ENCODE results near the gene RNF157. TPM values are rescaled to one million over a fixed set of nuclear protein-coding genes. Genes with fewer than 3 reads are reported as not detected.

The RNF157 gene
- total and polyA plus RNA-seq, 9 of the 15 experiments (the other 6 are each of a cell fraction or from before 2014, with no cell fraction given): 8.1 to 31.7 (median 20.8) TPM

- TF ChIP-seq AFF4 (CRISPR knock-in tag; IDR thresholded peaks at IDR 0.05): 0 out of 2 replicates have a peak, but pooled peaks have one; percentile 6
- TF ChIP-seq CSDE1 (IDR thresholded peaks at IDR 0.05): no peak
- TF ChIP-seq ZNF232 (CRISPR knock-in tag; IDR thresholded peaks at IDR 0.05): no peak
- TF ChIP-seq NFE2 (IDR thresholded peaks at IDR 0.05; ENCODE audit: low read depth): no peak
- peak; percentile 91 to 95 for TF ChIP-seq MNT (conservative IDR thresholded peaks at IDR 0.05)
- TF ChIP-seq GATAD2B (IDR thresholded peaks at IDR 0.05; ENCODE audit: borderline replicate concordance): no peak
- no peak for TF ChIP-seq NFRKB (IDR thresholded peaks at IDR 0.05; ENCODE audit: low read depth)
- TF ChIP-seq ZKSCAN8 (CRISPR knock-in tag; IDR thresholded peaks at IDR 0.05): no peak
- no peak for TF ChIP-seq MEF2A (IDR thresholded peaks at IDR 0.05; ENCODE audit: control insufficient read depth, low read depth, low read length)
- no peak for TF ChIP-seq HDAC8 (tag; IDR thresholded peaks at IDR 0.05)
- no peak for TF ChIP-seq ZNF561 (CRISPR knock-in tag; conservative IDR thresholded peaks at IDR 0.05)
- TF ChIP-seq SREBF1 (IDR thresholded peaks at IDR 0.05; ENCODE audit: borderline replicate concordance, low read depth, low read length): no peak
- TF ChIP-seq SNIP1 (IDR thresholded peaks at IDR 0.05; ENCODE audit: low read depth): no peak
- TF ChIP-seq, protein P1, sequence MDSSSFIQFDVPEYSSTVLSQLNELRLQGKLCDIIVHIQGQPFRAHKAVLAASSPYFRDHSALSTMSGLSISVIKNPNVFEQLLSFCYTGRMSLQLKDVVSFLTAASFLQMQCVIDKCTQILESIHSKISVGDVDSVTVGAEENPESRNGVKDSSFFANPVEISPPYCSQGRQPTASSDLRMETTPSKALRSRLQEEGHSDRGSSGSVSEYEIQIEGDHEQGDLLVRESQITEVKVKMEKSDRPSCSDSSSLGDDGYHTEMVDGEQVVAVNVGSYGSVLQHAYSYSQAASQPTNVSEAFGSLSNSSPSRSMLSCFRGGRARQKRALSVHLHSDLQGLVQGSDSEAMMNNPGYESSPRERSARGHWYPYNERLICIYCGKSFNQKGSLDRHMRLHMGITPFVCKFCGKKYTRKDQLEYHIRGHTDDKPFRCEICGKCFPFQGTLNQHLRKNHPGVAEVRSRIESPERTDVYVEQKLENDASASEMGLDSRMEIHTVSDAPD (CRISPR knock-in tag; IDR thresholded peaks at IDR 0.05): no peak
- TF ChIP-seq TGIF2 (CRISPR knock-in tag; IDR thresholded peaks at IDR 0.05): peak; percentile 86; the same call in 1 of the 2 replicates
- no peak for TF ChIP-seq NCOA6 (IDR thresholded peaks at IDR 0.05)
- no peak for TF ChIP-seq CCAR2 (IDR thresholded peaks at IDR 0.05; ENCODE audit: low read depth, low read length)
- TF ChIP-seq, protein P2, sequence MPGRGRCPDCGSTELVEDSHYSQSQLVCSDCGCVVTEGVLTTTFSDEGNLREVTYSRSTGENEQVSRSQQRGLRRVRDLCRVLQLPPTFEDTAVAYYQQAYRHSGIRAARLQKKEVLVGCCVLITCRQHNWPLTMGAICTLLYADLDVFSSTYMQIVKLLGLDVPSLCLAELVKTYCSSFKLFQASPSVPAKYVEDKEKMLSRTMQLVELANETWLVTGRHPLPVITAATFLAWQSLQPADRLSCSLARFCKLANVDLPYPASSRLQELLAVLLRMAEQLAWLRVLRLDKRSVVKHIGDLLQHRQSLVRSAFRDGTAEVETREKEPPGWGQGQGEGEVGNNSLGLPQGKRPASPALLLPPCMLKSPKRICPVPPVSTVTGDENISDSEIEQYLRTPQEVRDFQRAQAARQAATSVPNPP (IDR thresholded peaks at IDR 0.05; ENCODE audit: borderline replicate concordance, insufficient read depth, insufficient read length): no peak
- TF ChIP-seq MEIS2 (IDR thresholded peaks at IDR 0.05; ENCODE audit: partially characterized antibody): peak; percentile 31
- no peak for TF ChIP-seq ZC3H8 (IDR thresholded peaks at IDR 0.05)
- TF ChIP-seq FOSL1 (tag; conservative IDR thresholded peaks at IDR 0.05): no peak; the same call in 1 of the 2 replicates
- 0 out of 2 replicates have a peak, but pooled peaks have one; percentile 15 for TF ChIP-seq MXI1 (IDR thresholded peaks at IDR 0.05; ENCODE audit: low read depth, low read length)
Measured at GRCh38 chr17:76265624-76266243, 25.4 kb upstream of the RNF157 start (continued).
